NCI-H748 treated with DMSO at 0.1 percent for 48 hours (cell line): Measurements from ENCODE around the gene DARS2.
"Not testable (repeated sequence)": the region's sequence is repeated elsewhere in the genome, so short reads cannot be mapped to it uniquely, and the experiment has no call there.

Experiments
- DNase-seq: peaks from one replicate; lab custom pipeline; 2025; lab: John Stamatoyannopoulos, UW

Gene DARS2, protein sequence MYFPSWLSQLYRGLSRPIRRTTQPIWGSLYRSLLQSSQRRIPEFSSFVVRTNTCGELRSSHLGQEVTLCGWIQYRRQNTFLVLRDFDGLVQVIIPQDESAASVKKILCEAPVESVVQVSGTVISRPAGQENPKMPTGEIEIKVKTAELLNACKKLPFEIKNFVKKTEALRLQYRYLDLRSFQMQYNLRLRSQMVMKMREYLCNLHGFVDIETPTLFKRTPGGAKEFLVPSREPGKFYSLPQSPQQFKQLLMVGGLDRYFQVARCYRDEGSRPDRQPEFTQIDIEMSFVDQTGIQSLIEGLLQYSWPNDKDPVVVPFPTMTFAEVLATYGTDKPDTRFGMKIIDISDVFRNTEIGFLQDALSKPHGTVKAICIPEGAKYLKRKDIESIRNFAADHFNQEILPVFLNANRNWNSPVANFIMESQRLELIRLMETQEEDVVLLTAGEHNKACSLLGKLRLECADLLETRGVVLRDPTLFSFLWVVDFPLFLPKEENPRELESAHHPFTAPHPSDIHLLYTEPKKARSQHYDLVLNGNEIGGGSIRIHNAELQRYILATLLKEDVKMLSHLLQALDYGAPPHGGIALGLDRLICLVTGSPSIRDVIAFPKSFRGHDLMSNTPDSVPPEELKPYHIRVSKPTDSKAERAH

DNA sequence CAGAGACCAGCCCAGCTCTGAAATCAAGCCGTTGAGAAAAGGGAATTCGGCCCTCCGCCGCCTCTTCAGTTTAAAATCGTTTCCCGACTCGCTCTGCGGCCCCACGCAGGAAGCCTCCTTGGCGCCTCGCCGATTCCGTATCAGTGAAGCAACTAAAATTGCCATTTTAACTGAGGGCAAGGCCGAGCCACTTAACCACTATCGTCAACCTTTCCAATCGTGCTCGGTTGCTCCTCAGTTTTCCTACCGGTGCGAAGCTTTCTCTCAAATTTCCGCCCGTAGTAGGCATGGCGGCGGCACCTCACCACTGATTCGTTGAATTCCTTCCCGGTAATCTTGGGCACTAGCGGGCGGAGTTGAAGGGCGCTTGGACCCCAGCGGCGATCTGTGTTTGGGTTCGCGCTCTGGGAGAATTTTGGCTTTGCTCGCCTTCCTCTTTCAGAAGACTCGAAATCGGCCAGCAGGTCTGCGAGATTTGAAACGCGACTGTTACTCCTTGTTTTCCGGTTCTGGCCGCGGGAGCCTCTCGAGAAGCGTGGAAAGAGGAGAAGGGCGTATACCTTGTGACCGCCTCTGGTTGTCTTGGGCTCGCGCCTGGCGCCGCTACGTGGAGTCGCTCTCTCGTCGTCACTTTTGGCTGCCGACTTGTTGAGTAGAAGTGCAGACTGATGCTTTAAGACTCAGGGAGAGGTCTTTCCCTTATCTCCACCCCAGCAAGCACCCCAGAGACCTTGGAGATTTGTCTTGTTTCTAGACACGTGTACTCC is at the start of gene DARS2, which contains the start of gene CENPL:
Gene DARS2, plus strand, starts transcription at position 359 of the 767 bp plus-strand sequence. CDS start 557 bp downstream, outside the sequence.
Gene CENPL, minus strand, starts transcription at position 569 of the 767 bp plus-strand sequence. CDS start 13,584 bp downstream, outside the sequence.
- peak; percentile 89 for DNase-seq

DNA sequence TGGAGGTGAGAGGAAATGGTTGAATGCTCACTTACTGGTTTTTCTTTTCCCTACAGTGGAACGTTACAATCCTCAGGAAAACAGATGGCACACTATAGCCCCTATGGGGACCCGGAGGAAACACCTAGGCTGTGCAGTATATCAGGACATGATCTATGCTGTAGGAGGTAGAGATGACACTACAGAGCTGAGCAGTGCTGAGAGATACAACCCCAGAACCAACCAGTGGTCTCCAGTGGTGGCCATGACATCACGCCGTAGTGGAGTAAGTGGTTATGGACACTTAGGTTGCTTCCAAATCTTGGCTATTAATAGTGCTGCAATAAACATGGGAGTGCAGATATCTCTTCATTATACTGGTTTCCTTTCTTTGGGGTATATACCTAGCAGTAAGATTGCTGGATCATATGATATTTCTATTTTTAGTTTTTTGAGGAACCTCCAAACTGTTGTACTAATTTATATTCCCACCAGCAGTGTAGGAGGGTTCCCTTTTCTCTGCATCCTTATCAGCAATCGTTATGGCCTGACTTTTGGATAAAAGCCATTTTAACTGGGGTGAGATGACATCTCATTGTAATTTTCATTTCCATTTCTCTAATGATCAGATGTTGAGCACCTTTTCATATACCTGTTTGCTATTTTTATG is 48.8 kb upstream of the DARS2 start:
- DNase-seq: no peak

DNA sequence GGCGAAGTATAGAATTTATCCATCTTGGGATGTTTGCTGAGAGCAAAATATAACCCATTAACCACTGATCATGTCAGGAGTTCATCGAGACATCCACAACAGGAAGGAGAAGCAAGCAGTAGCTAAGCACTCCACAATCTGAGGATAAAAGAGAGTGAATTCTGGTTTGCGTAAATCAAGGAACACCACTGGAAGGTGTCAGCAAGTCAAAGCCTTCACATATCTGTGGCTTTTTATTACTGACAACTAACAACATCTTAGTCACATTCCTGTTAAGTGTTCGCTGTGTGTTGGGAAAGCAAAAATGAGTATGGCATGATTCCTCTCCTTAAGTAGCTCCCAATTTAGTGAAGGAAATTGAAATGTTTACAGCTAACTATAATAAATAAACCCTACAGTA is 44.5 kb upstream of the DARS2 start:
- DNase-seq: no peak

DNA sequence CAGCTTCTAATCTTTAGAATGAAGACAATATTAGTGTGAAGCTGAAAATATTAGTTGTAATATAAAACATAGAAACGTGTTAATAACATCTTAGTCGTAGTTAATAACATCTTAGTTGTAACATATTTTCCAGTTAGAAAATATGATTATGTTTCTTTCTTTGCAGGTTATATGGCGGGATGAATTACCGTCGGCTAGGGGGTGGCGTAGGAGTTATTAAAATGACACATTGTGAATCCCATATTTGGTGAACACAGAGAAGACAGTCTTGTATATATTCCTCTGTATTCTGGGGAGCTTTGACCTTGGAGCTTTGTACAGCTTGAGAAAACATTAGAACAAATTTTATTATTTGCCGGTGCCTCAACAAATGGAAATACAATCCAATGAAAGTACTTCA is 39.5 kb upstream of the DARS2 start:
- DNase-seq: no peak

DNA sequence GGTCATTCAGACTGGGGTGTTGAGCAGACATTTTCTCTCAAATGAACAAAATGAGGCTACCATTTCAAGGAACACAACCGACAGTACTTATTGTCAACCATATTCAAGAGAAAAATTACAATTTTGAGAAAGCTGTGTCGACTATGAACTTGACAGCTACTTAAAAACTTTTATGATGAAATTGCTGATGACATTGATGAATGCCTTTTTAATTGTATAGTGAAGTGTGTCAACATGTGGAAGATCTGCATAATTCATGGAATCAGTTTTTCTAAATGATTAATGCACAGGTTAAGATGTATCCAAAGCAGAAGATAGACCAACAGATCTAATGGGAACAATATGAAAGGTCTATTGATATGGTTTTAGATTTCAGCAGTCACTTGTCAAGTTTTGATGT is 34.6 kb upstream of the DARS2 start:
- DNase-seq: no peak

DNA sequence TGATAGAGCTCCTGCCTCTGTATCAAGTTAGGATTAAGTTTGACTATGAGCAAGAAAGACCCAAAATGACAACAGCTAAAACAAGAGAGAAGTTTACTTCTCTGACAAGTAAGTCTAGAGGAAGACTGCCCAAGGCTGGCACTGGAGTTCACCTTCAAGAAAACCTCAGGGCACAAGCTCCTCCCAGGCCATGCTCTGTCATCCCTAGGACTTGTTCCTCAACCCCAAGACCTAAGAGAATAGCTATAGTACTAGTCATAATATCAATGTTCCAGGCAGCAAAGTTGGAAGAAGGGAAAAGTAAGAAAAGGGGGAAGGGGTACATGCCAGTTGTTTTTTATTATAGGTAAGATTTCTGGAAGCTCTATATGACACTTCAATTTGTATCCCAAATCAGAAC is 26.4 kb upstream of the DARS2 start:
- DNase-seq: no peak

DNA sequence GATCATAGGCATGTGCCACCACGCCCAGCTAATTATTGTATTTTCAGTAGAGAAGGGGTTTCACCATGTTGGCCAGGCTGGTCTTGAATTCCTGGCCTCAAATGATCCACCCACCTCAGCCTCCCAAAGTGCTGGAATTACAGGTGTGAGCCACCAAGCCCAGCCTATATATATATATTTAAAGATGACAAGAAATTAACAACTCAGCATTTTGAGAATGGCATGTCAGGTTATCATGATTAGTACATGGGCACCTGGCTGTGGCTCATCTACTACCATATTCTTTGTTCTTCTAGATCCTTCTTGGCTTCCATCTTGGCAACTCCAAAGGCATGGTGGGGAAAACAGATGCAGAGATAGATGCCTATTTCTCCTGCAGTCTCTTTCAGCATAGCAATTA is 24.5 kb upstream of the DARS2 start:
- not testable (repeated sequence) for DNase-seq

DNA sequence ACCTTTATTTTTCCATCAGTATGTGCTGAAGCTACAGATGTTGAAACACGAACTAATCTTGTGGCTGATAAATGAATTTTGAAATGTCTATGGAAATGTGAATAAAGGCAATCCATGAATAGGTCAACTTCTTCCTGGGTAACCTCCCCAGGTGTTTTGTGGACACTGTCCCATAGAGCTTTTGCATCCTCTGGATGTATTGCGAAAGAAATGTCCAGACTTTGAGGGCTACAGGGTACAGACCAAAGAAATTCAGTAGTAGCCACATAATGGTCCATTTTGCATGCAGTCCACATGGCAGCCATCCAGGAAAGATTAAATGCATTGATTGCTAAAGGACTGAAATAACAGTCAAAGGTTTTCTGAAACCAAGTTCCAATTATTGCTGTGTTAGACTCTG is 21.5 kb upstream of the DARS2 start:
- no peak for DNase-seq

DNA sequence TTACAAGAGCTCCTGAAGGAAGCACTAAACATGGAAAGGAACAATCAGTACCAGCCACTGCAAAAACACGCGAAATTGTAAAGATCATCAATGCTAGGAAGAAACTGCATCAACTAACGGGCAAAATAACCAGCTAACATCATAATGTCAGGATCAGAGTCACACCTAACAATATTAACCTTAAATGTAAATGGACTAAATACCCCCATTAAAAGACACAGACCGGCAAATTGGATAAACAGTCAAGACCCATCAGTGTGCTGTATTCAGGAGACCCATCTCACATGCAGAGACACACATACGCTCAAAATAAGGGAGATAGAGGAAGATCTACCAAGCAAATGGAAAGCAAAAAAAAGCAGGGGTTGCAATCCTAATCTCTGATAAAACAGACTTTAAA is 10.8 kb upstream of the DARS2 start:
- not testable (repeated sequence) for DNase-seq

DNA sequence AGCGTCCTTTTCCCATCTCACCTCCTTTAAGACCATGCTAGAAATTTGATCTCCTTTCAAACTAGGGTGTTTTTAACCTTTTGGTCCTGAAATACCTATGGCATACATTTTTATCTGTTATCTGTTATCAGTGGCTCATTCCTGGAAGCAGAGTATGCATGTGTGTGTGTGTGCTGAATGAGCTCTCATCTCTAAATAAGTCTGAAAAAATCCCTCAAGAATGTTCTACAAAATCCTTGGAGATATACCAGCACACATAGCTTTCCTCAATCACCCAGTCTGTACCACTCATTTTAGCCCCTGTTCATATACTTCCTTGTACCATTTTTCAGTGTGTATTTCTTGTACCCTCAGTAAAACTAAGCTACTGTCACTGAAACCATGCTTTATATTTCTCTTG is 6.0 kb upstream of the DARS2 start:
- no peak for DNase-seq

DNA sequence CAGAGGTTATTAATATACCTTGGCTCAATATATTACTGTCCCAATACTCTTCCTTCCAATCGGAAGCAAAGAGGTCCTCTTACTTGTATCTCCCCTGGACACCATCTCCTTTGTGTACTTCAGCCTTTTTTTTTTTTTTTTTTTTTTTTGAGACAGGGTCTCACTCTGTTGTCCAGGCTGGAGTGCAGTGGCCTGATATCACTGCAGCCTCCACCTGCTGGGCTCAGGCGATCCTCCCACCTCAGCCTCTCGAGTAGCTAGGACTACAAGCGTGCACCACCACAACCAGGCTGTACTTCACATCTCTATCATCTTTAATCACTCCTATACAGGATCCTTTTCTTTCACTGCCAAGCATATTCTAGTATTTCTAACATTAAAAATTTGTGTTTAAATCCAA is 2.8 kb upstream of the DARS2 start:
- DNase-seq: no peak

DNA sequence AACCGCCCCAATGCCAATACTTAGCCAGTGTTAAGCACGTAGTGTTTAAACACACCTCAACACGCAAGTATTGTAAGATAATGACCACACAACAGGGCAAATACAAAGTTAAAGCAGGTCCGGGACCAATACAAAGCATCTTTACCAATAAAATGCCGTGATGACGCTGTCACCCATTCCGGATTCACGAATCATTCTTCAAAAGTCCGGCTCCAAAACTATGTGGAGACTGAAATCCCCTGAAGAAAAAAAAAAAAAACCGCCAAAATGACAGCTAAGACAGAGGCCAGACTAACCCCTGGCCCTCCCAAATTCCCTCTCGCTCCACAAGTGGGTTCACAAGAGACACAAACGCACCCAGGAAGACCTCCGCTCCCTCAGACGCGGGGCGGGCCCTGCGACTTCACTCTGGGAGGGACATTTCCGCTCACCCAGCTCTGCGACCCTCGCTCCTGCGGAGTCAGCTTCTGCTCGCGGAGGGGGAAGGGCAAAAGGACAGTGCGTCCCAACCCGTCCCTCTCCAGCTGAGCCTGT is 625 bp upstream of the DARS2 start:
- DNase-seq: no peak

DNA sequence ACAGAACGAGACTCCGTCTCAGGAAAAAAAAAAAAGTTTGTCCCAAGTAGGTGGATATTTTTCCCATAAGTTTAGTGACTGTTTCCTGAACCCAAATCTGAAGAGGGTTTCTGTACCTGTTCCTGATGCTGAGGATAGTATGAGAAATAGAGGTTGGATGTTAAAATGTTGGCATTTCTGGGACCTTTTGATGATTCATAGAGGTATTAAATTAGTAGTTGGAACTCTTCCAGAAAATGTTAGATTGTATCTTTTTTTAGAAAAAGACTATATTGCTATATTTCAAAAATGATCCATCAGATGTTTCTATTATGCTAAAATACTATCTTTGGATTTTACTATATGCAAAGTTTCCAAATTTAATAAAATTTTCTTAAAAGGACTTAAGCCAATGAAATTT is 3.1 kb downstream of the DARS2 start:
- no peak for DNase-seq

DNA sequence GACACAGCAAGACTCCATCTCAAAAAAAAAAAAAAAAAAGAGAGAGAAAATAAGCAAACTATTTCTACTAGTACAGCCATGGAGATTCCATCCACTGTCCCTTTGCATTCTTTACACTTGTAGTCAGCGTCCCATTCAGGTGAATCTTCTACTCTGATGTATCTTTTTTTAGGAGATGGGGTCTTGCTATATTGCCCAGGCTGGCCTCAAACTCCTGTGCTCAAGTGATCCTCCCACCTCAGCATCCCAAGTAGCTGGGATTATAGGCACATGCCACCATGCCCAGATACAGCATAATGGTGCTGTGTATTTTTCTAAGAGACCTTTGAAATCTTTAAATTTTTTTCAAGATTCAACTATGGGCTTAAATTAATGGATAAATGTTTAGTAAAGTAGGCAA is 8.3 kb downstream of the DARS2 start:
- no peak for DNase-seq

DNA sequence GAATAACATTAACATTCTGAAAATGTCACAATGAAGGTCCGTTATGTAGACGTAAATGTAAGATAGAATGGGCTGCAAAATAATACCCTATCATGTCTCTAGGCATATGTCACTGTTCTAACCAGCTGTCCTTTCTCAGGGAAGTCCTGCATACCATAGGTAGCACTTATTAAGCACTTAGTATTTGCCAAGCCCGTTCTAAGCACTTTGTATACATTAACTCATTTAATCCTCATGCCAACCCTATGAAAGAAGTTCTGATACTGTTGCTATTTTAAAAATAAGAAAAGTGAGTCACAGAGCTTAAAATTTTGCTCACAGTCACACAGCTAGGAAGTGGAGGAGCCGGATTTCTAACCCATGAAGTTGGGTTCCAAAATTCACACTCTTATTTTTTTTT is 27.6 kb downstream of the DARS2 start:
- no peak for DNase-seq

DNA sequence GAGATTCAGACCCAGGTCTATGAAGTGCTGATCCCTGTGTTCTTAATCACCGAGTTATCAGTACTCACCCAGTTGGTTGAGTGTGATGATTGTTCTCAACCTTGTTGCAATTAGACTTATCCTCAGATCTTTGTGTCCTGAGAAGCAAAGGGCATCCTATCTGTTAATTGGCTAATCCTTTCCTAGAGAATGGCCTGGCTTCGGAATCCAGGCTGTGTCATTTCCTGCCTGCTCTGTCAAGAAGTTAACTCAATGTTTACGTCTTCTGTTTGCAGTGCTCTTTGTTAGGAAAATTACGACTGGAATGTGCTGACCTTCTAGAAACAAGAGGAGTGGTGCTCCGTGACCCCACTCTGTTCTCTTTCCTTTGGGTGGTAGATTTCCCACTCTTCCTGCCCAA is 28.6 kb downstream of the DARS2 start:
- no peak for DNase-seq

DNA sequence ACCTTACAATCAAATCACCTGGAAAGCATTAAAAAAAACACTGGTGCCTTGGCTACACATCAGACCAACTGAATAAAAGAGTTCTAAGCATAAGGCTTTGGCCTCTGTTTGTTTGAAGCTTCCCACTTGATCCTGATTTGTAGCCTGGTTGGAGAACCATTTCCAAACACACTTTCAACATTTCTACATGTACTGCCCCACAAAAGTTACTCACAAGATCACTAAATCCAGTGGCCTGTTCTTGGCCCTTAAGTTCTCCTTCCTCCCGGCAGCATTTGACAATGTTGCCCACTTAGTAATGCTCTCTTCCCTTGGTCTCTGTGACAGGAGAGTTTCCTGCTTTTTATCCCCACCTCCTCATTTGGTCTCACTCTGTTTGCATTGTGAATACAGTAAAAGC is 31.5 kb downstream of the DARS2 start:
- no peak for DNase-seq

DNA sequence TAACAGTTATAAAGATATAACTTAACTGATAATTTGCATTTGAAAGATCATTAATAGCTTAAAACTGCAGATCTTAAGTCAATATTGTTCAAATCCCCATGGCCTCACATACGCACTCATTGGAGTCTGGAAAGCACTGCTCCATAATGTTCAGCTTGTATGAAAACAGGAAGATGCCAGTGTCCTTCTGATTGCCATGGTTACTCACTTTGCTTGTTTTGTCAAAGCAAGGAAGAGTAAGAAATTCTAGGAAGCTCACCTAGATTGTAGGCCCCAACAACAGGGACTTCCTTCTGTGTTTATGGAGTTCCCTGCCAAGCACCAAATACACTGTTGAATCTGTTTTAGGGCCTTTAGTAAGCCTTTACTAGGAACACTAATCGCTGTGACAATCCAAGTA is 32.4 kb downstream of the DARS2 start:
- no peak for DNase-seq

DNA sequence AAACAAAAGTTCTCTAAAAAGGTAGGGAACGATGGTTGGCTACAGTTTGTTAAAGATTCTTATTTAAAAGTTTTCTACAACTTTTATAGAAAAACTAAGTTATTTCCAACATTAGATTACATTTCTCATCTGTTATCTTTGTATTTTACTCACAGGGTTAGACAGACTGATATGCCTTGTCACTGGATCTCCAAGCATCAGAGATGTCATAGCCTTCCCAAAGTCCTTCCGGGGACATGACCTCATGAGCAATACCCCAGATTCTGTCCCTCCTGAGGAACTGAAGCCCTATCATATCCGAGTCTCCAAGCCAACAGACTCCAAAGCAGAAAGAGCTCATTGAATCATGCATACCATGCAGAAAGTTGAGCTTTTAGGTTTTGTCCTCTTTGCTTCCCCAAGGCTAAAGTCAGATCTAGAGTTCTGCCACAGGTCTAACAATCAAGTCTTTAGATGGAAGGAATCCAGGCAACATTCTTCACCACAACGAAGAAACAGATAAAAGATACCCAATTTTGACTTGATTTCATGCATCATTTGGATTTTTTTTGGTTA is 33.0 kb downstream of the DARS2 start:
- no peak for DNase-seq

DNA sequence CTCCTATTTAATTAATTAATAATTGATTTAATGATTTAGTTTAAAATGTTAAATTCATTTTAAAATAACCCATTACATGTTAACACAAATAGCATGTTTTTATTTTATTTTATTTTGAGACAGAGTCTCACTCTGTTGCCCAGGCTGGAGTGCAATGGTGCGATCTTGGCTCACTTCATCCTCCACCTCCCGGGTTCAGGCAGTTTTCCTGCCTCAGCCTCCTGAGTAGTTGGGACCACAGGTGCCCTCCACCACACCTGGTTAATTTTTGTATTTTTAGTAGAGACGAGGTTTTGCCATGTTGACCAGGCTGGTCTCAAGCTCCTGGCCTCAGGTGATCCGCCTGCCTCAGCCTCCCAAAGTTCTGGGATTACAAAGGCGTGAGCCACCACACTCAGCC is 35.1 kb downstream of the DARS2 start:
- DNase-seq: not testable (repeated sequence)

DNA sequence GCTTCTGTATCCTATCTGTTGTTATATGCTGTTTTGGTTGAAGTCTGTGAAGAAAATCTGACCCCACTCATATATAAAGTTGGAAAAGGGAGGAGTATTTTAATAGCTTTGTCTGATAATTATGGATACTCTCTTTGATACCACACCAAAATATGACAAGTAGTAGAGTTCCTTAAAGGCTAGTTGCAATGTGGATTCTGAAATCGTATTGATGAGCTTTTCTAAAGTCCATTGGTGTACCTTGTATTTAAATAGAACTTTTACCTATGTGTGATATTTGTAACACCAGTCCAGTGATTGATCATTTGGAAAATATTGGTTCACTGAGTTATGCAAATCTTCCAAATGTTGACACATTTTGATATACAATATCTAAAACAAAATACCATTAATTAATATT is 35.6 kb downstream of the DARS2 start:
- no peak for DNase-seq

DNA sequence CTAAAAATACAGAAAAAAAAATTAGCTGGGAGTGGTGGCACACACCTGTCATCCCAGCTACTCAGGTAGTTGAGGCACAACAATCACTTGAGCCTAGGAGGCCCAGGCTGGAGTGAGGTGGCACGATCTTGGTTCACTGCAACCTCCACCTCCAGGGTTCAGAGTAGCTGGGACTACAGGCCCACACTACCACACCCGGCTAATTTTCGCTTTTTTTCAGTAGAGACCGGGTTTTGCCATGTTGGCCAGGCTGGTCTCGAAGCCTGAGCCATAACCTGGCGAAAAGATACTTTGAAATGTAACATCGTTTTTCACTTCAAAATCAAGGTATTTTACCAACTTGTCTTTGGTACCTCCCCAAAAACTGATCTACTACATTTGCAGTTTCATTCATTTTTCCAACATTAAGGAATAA is 37.3 kb downstream of the DARS2 start:
- no peak for DNase-seq
